GM18861 (cell line): ENCODE data around the gene ZNF543.
A peak's percentile ranks its signal among the peaks of the same experiment; 100 is the strongest.
"Not testable (repeated sequence)": the region's sequence is repeated elsewhere in the genome, so short reads cannot be mapped to it uniquely, and the experiment has no call there.

Experiments used
- ATAC-seq: cut with Tn5 transposase; IDR thresholded peaks from one replicate; pipeline ENCODE4 v1.9.1; 2021; ENCODE audit not compliant: unreplicated experiment

ZNF543 gene

DNA sequence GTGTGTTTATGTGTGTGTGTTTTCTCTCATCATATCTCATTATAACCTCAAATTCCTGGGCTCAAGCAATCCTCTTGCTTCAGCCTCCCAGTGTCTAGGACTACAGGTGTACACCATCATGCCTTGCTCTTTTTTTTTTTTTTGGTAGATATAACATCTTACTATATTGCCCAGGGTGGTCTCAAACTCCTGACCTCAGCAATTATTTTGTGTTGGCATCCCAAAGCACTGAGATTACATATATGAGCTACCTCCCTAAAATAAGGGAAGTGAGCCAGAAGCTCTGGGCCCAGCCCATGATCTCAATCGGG, 448 bp upstream of the ZNF543 start:
- ATAC-seq = no peak

DNA sequence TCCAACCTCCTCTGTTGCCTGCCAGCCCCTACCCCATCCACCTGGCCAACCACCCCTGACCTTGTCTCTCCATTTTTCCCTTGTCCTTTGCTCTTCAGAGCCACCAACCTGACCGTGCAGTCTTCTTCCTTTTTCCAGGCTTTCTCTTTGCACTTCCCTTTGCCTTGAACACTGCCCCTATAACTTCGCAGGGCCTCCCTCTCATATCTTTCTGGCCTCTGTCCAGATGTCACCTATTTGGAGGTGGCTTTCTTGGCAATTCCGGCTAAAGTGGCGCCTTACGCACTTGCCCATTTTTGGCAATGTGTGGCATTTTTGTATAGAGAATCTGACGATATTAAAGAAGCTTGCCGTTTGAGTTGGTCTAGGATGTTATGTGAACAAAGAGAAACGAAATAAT, 844 bp downstream of the ZNF543 start:
- ATAC-seq = no peak

DNA sequence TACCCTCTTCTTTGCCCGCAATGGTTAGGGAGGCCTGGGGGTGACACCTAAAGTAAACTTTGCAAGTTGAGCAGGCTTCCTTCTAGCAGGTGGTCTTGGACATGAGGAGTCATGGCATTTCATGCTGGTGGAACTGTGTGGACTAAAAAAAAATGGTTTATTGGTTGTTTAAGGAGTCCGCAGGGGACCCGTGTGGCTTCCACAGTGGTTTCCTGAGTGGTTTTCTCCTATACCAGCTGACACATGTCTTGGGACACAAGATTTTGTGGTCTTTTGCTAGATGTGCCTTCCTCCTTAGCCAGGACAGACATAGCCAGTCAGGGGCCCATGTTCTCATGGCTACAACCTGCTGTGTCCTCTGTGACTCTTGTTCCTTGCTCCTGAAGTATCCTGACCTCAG, 1.5 kb downstream of the ZNF543 start:
- no peak for ATAC-seq

DNA sequence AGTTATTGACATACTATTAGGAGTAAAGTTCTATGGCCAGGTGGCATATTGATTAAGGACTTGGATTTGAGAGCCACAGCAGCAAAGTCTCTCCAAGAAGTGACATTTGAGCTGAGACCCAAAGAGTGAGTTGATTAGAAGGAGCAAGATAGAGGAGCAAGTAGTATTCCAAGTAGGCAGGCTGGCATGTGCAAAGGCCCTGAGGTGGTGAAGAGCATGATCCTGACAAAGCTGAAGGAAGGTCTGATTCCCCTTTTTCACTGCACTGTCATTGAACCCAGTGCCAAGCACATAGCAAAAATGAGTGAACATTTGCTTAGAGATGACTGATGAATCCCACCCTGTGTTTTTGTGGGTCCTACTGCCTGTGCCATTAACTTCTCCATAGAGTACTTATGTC, 4.7 kb downstream of the ZNF543 start:
- no peak for ATAC-seq

DNA sequence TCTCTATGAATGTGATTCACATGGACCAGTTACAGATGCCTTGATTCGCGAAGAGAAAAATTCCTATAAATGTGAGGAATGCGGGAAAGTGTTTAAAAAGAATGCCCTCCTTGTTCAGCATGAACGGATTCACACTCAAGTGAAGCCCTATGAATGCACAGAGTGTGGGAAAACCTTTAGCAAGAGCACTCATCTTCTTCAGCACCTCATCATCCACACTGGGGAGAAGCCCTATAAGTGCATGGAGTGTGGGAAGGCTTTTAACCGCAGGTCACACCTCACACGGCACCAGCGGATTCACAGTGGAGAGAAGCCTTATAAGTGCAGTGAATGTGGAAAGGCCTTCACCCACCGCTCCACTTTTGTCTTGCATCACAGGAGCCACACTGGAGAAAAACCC, 7.7 kb downstream of the ZNF543 start:
- no peak for ATAC-seq

DNA sequence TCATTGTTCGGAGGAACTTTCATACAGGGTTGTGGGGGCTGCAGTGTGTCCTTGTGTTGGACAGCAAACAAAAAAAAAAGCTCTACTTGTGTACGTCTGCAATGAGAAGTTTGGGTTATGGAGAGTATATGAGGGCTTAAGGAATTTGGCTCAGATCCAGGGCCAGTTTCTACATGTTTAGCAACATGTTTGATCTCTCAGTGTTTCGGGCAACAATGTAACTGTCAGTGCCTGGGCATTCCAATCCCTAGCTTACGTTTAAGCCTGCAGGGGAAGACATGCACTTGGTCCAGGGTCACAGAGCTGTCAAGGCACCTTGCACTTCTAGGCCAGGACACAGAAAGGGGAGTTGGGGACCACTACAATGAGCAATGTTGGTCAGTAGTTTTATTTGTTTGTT, 13.9 kb downstream of the ZNF543 start:
- ATAC-seq = no peak

DNA sequence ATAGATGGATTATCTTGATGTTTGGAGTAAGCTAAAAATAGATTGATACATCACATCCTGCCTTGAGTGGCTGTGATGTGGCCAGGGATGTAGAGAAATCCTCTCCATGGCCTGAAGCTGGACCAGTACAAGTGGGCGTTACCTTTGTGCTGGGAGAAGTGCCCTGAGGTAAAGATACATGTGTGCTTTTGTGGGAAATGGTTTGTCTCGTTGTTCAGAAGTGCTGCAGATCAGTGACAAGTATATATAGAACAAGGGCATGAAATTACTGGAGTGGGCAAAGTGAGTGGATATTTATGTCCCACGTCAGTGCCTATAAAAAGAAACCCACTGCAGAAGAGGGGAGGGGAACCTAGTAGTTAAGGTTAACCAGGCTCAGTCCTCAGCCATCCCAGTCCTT, 18.6 kb downstream of the ZNF543 start:
- ATAC-seq = no peak

DNA sequence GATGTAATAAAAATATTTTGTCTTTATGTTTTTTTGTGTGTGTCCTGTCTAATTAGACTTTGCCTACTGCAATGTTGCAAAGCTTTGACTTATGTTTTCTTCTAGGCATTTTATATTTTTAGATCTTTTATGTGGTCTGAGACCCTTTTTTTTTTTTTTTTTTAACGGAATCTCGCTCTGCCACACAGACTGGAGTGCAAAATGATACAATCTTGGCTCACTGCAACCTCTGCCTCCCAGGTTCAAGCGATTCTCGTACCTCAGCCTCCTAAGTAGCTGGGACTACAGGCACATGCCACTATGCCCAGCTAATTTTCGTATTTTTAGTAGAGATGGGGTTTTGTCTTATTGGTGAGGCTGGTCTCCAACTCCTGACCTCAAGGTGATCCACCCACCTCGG, 22.3 kb downstream of the ZNF543 start:
- no peak for ATAC-seq

DNA sequence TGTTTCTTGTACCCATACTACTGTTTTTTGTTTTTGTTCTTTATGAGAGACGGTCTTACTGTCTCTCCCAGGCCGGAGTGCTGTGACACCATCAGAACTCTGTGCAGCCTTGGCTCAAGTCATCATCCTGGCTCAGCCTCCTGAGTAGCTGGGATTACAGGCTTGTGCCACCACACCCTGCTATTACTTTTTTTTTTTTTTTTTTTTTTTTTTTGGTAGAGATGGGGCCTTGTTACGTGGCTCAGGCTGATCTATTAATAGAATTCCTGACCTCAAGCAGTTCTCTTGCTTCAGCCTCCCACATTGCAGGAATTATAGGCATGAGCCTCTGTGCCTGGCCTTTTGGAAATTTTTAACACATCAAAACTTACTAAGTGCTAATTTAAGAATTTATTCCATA, 27.9 kb downstream of the ZNF543 start:
- ATAC-seq = no peak

DNA sequence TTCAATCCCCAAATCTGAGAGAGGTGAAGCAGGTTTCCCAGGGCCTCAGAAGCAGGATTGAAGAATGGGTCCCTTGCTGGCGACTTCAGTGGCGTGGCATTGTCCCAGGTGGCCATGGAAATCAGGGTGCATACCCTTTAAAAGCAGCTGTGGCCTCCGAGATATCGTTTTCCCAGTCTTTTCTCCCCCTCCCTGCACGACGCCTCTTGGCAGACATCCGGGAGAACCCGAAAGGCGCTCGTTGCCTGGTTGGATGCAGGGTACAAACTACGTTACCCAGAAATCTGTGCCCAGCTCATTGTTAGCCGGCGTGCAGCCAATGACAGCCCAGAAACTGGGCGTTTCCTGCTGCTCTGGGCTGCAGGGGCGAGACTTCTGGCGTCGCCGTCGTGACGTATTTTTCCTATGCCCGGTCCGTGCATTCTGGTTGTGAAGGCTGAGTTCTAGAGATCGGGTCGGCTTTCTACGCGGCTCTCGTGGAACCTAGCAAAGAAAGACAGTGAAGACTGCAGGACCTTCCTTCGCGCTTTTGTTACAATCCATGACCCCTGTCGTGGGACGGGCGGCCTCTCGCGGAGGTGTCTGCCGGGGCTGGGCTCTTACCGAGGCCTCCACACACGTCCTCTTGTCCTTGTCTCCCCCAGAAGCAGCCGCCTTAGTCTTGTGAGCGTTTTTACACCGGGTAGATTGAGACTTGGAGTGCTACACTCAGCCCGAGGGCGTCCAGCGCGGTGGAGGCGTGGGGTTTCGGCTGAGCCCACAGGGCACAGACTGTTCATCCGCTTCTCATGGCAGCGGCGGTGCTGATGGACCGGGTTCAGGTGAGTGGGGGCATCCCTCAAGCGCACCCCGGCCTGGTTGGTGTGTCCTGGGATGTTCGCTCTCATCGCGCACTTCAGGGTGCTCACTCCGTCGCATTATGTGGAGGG, 30.9 kb downstream of the ZNF543 start, which contains the start of gene ZNF304:
Gene ZNF304, plus strand, starts transcription at position 395 of the 929 bp plus-strand sequence. Its CDS starts 394 bp downstream, at position 789.
- peak; percentile 93 for ATAC-seq

DNA sequence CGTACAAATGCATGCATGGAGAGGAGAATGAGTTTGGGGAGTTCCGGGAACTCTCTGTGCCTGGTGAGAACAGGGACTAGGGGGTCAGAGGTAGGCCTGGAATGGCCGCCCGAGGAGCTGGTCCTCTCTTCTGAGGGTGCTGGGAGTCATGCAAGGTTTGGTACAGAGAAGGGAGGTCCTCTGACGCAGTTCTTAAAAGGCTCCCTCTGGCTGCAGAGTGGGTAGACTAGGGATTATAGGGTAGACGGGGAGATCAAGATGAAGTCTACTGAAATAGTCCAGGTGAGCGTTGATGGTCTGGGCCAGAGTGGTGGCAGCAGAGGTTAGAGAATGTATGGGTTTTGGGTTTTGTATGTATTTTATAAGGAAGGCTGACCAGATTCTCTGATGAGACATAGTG, 31.6 kb downstream of the ZNF543 start:
- no peak for ATAC-seq

DNA sequence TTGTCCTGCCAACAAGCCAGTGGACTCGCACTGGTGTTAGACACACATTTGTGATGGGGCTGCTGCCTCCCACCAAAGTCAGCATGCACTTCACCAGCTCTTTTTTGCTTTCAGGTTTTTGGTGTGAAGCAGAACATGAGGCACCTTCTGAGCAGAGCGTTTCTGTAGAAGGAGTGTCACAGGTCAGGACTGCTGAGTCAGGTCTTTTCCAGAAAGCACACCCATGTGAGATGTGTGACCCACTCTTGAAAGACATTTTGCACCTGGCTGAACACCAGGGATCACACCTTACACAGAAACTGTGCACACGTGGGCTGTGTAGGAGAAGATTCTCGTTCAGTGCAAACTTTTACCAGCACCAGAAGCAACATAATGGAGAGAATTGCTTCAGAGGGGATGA, 35.6 kb downstream of the ZNF543 start:
- no peak for ATAC-seq

DNA sequence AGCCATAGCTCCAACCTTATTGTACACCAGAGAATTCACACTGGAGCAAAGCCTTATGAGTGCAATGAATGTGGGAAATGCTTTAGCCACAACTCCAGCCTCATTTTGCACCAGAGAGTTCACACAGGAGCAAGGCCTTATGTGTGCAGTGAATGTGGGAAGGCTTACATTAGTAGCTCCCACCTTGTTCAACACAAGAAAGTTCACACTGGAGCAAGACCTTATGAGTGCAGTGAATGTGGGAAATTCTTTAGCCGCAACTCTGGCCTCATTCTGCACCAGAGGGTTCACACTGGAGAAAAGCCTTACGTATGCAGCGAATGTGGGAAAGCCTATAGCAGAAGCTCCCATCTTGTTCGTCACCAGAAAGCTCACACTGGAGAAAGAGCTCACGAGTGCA, 37.1 kb downstream of the ZNF543 start:
- ATAC-seq = no peak

DNA sequence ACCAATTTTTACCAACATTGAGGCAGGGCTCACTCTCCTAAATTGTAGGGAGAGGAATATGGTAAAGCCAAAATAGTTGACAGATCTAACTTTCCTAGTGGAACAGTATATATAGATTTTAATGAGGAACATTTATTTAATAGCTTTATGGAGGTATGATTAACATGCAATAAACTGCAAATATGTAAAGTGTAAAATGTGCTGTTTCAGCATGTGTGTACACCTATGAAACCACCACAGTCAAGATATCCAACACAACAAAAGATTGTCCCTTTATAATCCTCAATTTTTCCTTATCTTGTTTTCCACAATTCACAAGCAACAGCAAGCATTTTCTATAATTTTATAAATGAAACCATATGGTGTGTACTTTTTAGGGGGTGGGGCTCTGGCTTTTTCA, 39.0 kb downstream of the ZNF543 start:
- ATAC-seq = no peak

DNA sequence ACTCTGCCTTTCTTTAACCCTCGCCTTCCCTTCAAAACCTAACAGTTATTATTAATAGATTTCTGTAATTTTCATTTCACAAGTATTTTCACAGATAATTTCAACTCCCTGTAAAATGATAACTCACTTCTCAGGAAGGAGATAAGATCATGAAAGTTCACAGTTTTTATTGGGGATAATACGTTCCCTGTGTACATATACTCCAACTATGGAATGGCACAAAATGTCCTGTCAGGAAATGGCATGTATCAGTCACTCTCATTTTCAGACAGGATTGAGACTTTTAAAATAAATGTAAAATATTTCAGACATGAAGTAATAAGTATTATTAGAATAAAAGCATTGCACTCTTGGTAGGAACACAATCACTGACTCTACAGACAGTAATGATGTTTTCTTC, 42.1 kb downstream of the ZNF543 start:
- no peak for ATAC-seq

DNA sequence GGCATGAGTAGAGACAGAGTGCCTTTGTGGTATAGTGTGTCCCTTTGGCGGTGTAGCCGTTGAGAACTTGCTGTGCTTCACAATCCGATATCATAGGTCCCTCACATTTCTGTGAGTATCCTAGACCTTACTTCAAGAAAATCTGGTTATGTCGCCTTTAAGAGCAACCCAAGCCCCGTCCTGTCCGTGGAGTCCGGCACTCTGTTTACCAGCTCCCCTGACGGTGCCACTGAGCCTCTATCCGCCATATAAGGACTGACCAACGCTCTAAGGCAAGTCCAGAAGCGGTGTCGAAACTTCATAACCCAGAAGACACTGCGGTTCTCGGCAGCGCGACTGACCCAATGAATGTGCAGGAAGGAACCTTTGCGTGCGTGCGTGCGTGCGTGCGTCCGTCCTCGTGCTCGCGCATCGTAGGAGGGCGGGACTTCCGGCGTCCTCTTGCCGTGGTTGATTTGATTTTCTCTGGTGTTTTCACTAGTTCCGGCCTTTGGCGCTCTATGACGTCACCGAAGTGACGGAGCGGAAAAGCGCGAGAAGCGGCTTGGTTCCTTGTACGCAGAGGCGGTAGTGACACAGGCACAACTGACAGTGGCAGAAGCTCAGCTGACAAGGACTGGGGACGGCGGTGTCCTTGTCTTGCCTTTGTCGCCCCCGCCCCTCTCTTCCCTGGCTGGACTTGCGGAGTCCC, 42.9 kb downstream of the ZNF543 start, which contains the start of the genes TRAPPC2B and ZNF547:
Gene TRAPPC2B, plus strand, starts transcription at position 555 of the 691 bp plus-strand sequence. CDS start 1,283 bp downstream, outside the sequence.
Gene ZNF547, plus strand, starts transcription at position 555 of the 691 bp plus-strand sequence. CDS start 5,005 bp downstream, outside the sequence.
- peak; percentile 93 for ATAC-seq

DNA sequence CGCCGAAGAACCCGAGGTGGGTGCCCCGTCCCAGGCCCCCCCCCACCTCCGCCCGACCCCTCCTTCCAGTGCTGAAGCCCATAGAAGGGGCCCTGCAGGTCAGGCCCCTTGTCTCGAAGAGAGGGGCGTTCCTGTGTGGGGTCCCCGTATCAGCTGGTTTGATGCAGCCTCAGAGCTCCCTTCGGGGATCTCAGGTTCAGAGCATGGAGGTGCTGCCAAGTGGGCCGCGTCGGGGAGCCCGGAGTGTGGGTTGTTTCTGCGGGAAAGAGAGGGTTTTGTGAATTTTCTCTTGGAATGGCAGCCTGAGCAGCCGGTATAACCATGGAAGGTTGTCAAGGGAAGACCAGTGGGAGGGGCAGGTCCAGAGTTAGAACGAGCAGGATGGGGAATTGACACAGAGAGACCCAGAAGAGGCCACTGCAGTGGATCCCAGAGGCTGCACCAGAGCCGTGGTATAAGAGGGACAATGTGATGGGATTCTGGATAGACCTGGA, 43.5 kb downstream of the ZNF543 start:
- no peak for ATAC-seq

DNA sequence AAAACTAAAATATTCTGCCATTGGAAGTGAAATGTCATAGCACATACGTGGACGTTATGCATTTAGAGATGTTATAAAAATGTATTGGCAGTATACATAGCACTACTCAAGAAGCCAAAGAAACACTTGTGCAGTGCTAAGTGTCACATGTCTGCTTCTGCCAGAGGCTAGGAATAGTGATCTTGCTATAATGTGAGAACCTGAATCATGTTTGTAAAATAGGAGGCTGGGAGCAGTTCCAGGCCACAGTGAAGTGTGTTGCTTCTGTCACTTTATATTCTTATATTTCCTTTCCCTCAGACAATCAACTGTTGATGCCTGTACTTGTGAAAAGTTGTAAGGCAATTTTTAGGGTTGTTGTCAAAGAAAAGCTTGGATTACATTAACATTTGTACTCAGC, 46.5 kb downstream of the ZNF543 start:
- no peak for ATAC-seq

DNA sequence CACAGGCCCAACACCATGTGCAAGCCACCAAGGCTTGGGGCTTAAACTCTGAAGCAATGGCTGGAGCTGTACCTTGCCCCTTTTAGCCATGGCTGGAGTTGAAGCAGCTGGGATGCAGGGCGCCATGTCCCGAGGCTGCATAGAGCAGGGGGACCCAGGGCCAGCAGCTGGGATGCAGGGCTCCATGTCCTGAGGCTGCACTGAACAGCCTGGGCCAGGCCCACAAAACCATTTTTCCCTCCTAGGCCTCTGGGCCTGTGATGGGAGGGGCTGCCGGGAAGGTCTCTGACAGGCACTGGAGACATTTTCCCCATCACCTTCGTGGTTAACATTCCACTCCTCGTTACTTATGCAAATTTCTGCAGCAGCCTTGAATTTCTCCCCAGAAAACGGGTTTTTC, 53.9 kb downstream of the ZNF543 start:
- ATAC-seq = no peak

DNA sequence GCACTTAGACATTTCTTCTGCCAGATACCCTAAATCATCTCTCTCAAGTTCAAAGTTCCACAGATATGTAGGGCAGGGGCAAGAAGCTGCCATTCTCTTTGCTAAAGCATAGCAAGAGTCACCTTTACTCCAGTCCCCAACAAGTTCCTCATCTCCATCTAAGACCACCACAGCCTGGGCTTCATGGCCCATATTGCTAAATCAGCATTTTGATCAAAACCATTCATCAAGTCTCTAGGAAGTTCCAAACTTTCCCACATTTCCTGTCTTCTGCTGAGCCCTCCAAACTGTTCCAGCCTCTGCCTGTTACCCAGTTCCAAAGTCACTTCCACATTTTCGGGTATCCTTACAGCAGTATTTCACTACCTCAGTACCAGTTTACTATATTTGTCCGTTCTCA, 54.4 kb downstream of the ZNF543 start:
- ATAC-seq = not testable (repeated sequence)

DNA sequence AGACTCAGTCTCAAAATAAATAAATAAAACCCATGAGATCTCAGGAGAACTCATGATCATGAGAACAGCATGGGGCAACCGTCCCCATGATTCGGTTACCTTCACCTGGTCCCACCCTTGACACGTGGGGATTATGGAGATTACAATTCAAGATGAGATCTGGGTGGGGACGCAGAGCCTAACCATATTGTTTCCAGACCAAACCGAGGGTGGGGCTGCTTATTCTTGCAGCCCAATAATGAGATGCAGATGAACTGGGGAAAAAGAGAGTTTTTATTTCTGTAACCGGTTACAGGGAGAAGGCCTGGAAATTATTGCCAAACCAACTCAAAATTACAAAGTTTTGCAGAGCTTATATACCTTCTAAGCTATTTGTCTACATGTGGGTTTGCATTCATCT, 55.9 kb downstream of the ZNF543 start:
- ATAC-seq = no peak
